Upper lobe of left lung (tissue), 6 donors: ENCODE measurements around the gene SNAP23. TPM values are rescaled to one million over a fixed set of nuclear protein-coding genes. Genes with fewer than 3 reads are reported as not detected.
A peak's percentile ranks its signal among the peaks of the same experiment; 100 is the strongest.
"Not testable (repeated sequence)": the region's sequence is repeated elsewhere in the genome, so short reads cannot be mapped to it uniquely, and the experiment has no call there.

ENCODE experiments used
- ATAC-seq, 2 donors: fragments of 200-7000 bp; cut with Tn5 transposase; one replicate each; pipeline ENCODE4 v1.9.1; 2022; ENCODE audit warnings: mild to moderate bottlenecking in 2 of 2, moderate library complexity in 2 of 2; ENCODE audit not compliant: low FRiP score in 2 of 2
- DNase-seq, 2 donors: peaks; one replicate each; pipeline ENCODE4 v3.0.0-alpha.2; 2019 to 2020
- H3K27ac ChIP-seq, 4 donors: fragments of 200-600 bp; sonication (generic); one replicate each; pipeline ENCODE4 v1.5.1; 2016 to 2019
- H3K27me3 ChIP-seq, 4 donors: fragments of 200-600 bp; sonication (generic); one replicate each; pipeline ENCODE4 v1.5.1; 2017 to 2019
- H3K36me3 ChIP-seq, 4 donors: fragments of 200-600 bp; sonication (generic); one replicate each; pipeline ENCODE4 v1.5.1; 2016 to 2019
- H3K4me1 ChIP-seq, 4 donors: fragments of 200-600 bp; sonication (generic); one replicate each; pipeline ENCODE4 v1.5.1; 2018 to 2019
- H3K4me3 ChIP-seq, 4 donors: fragments of 200-600 bp; sonication (generic); one replicate each; pipeline ENCODE4 v1.5.1; 2017 to 2019; ENCODE audit warnings: mild to moderate bottlenecking in 2 of 4, moderate library complexity in 1 of 4
- H3K9me3 ChIP-seq, 4 donors: fragments of 200-600 bp; sonication (generic); one replicate each; pipeline ENCODE4 v1.5.1; 2018 to 2019
- EP300 ChIP-seq, 4 donors: sonication (generic); formaldehyde crosslinking; IDR thresholded peaks; one replicate each; pipeline ENCODE4 v1.5.1; 2017; ENCODE audit warnings: antibody characterized with exemption in 4 of 4, control low read depth in 2 of 4
- POLR2A ChIP-seq, 4 donors: fragments of 450-650 bp; IDR thresholded peaks; one replicate each; pipeline ENCODE4 v1.5.1; 2016 to 2017; ENCODE audit warnings: antibody characterized with exemption in 4 of 4, mild to moderate bottlenecking in 2 of 4
- POLR2AphosphoS5 ChIP-seq, 2 donors: sonication (generic); formaldehyde crosslinking; IDR thresholded peaks; one replicate each; pipeline ENCODE4 v1.5.1; 2017; ENCODE audit warnings: antibody characterized with exemption in 2 of 2
- WGBS, 2 donors: methylation state at CpG; one replicate each; pipeline ENCODE4 v1.1.5; 2017 to 2018; 5-methylcytosine and 5-hydroxymethylcytosine counted together
- total RNA-seq, 6 donors: library from RNA; depleted of rRNA in 4 of 6; stranded (reverse); fragments of >200 nt in 4 of 6; gene quantifications; one replicate each; pipeline versions ENCODE4 v1.1.0 to v1.2.1, GENCODE V29; 2016 to 2021
- TF ChIP-seq, protein P1 (sequence below), 6 experiments: fragments of 450-650 bp in 4 of 6; fragments of 200-600 bp in 2 of 6; sonication (generic) in 2 of 6; IDR thresholded peaks; one replicate each; pipeline ENCODE4 v1.5.1; 2016 to 2019; ENCODE audit warnings: antibody characterized with exemption in 6 of 6
- donor health status: DM: no; HTN: no; CAD: no; lungs with moderate emphysema.
- donor health status: DM: no; HTN: yes; CAD: no; lungs with severe emphysema.

Gene SNAP23
- total RNA-seq, 6 donors from 2014 or later, result 47.3 to 108 (median 63.7) TPM

DNA sequence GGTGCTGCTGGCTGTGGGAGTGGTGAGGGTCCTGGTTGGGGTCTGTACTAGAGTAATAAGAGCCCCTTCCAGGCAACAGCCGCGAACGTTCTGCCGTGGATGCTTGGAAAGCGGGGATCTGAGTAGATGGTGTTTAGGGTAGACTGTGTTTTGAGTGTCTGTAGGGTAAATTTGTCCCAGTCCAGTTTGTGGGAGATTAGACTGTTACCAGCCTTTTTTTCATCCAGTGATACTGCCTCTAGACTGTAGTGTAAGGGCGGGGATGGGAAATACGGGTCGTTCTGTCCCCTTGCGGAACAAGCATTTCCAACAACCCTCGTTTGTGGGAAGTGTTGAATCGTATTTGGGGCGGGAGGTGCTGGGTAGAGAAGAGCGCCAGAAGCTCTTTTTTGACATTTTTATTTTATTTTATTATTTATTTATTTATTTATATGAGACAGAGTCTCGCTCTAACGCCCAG, 53.6 kb downstream of the SNAP23 start:
- peak in 1 of 2 donors; percentile 23 for DNase-seq
- Histone ChIP-seq H3K36me3 (peaks cover 3 to 16% (median 5%) of the 10 kb centered on the region in 4 donors), H3K4me3 (peak overlapping the region; percentile 69 to 99 (median 92)), H3K27ac (peak overlapping the region; percentile 90 to 98 (median 96)), H3K4me1 (peaks cover 26 to 46% (median 33%) of the 10 kb centered on the region in 4 donors), H3K9me3 (no peaks in the 10 kb centered on the region), H3K27me3 (no peaks in the 10 kb centered on the region)
- TF ChIP-seq POLR2A (IDR thresholded peaks at IDR 0.05), result no peak
- TF ChIP-seq EP300 (IDR thresholded peaks at IDR 0.05), result no peak
- TF ChIP-seq, protein P1, sequence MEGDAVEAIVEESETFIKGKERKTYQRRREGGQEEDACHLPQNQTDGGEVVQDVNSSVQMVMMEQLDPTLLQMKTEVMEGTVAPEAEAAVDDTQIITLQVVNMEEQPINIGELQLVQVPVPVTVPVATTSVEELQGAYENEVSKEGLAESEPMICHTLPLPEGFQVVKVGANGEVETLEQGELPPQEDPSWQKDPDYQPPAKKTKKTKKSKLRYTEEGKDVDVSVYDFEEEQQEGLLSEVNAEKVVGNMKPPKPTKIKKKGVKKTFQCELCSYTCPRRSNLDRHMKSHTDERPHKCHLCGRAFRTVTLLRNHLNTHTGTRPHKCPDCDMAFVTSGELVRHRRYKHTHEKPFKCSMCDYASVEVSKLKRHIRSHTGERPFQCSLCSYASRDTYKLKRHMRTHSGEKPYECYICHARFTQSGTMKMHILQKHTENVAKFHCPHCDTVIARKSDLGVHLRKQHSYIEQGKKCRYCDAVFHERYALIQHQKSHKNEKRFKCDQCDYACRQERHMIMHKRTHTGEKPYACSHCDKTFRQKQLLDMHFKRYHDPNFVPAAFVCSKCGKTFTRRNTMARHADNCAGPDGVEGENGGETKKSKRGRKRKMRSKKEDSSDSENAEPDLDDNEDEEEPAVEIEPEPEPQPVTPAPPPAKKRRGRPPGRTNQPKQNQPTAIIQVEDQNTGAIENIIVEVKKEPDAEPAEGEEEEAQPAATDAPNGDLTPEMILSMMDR (IDR thresholded peaks at IDR 0.05), result no peak
- no peak for TF ChIP-seq POLR2AphosphoS5 (IDR thresholded peaks at IDR 0.05)
- ATAC-seq, result peak; percentile 50 to 70
- 1% methylated on average over 10 to 15 of the region's 15 CpGs for WGBS, 2 donors

DNA sequence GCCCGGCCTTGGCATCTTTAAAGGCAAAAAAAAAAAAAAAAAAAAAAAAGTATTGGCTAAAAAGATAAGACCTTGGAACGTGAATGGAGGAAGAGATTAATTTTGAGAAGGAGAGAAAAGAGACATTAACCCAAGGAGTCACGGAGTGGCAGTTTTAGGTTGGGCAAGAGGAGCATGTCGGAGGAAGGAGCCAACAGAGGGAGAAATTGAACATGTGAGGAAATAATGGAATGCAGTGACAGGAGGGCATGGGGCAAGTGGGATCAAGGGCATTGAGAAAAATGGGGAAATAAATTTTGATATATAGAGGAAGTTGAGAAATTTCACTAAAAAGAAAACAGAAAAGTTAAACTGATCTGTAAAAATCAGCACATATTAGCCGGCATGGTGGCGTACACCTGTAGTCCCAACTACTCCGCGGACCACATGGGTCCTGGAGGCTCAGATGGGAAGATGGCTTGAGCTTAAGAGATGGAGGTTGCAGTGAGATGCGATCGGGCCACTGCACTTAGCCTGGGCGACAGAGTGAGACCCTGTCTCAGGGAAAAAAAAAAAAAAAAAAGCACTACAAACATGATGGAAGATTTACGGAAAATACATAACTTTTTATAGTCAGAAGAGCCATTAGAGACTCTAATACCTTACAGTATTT, 54.4 kb downstream of the SNAP23 start:
- Histone ChIP-seq H3K4me1 (peaks cover 26 to 45% (median 32%) of the 10 kb centered on the region in 4 donors), H3K9me3 (no peaks in the 10 kb centered on the region), H3K27me3 (no peaks in the 10 kb centered on the region), H3K27ac (peak overlapping the region in 3 of 4 donors; percentile 10 to 98 (median 98)), H3K36me3 (peaks cover 0 to 8% (median 0%) of the 10 kb centered on the region in 4 donors), H3K4me3 (peak overlapping the region in 3 of 4 donors; percentile 69 to 99 (median 94))
- no peak for DNase-seq
- no peak for ATAC-seq
- TF ChIP-seq, protein P1 (IDR thresholded peaks at IDR 0.05), result no peak
- no peak for TF ChIP-seq EP300 (IDR thresholded peaks at IDR 0.05)
- TF ChIP-seq POLR2AphosphoS5 (IDR thresholded peaks at IDR 0.05), result no peak
- TF ChIP-seq POLR2A (IDR thresholded peaks at IDR 0.05), result no peak
- 62 to 65% methylated on average over 12 of the region's 12 CpGs for WGBS, 2 donors

DNA sequence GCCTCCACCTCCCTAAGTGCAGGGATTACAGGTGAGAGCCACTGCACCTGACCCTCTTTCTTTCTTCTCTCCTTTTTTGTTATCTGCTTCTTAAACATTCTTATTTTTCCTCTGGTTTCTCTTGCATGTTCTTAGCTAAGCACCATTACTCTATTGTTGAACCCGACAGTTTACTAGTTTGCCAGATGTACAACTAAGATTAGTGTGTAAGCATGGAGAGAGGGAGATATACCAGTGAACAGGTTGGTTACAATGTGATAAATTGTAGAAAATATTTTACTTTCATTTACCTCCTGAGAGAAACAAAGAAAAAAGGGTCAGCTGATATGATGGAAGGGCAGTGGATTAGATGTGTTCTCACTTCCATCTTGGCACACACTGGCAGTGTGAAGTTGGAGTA, 58.1 kb downstream of the SNAP23 start:
- TF ChIP-seq POLR2AphosphoS5 (IDR thresholded peaks at IDR 0.05) (no peak), EP300 (IDR thresholded peaks at IDR 0.05) (no peak), POLR2A (IDR thresholded peaks at IDR 0.05) (no peak)
- TF ChIP-seq, protein P1 (IDR thresholded peaks at IDR 0.05), result no peak
- DNase-seq (no peak), ATAC-seq (no peak)
- Histone ChIP-seq H3K9me3 (no peaks in the 10 kb centered on the region), H3K36me3 (peaks cover 0 to 7% (median 3%) of the 10 kb centered on the region in 4 donors), H3K27me3 (no peaks in the 10 kb centered on the region), H3K4me1 (peaks cover 8 to 14% (median 11%) of the 10 kb centered on the region in 4 donors), H3K27ac (no peak overlapping the region), H3K4me3 (no peak overlapping the region)
- 88 to 97% methylated on average over 1 of the region's 1 CpG for whole genome bisulfite sequencing, 2 donors

DNA sequence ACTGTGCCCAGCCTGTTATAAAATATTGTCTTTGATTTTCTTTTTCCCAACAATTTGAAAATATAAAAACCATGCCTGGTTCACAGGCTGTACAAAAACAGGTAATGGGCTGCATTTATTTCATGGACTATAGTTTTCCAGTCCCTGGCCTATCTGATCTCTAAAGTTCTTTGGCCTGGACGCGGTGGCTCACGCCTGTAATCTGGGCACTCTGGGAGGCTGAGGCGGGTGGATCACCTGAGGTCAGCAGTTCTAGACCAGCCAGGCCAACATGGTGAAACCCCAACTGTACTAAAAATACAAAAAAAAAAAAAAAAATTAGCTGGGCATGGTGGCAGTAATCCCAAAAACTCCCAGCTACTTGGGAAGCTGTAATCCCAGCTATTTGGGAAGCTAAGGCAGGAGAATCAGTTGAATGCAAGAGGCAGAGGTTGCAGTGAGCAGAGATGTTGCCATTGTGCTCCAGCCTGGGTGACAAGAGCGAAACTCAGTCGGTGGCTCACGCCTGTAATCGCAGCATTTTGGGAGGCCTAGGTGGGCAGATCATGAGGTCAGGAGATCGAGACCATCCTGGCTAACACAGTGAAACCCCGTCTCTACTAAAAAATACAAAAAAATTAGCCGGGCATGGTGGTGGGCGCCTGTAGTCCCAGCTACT, 61.2 kb downstream of the SNAP23 start:
- peak in 1 of 2 donors; percentile 31 for ATAC-seq
- not testable (repeated sequence) for H3K9me3 ChIP-seq, H3K4me1 ChIP-seq, DNase-seq, H3K4me3 ChIP-seq, H3K27ac ChIP-seq, H3K27me3 ChIP-seq
- WGBS, 2 donors, result 97 to 98% methylated on average over 10 to 12 of the region's 12 CpGs
- peaks cover 4 to 39% (median 20%) of the 10 kb centered on the region in 4 donors for H3K36me3 ChIP-seq

DNA sequence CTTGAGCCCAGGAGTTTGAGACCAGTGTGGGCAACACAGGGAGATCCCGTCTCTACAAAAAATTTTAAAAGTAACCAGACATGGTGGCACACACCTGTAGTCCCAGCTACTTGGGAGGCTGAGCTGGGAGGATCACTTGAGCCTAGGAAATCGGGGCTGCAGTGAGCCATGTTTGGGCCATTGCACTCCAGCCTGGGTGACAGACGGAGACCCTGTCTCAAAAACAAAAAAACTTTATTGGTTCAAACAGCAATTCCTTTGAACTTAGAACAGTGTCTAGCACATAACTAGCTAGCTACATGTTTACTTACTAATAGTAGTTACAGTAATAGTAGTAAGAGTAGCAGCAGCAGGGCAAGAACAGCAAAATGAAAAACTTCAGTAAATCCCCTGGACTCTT, 63.3 kb downstream of the SNAP23 start:
- TF ChIP-seq POLR2AphosphoS5 (IDR thresholded peaks at IDR 0.05) (no peak), EP300 (IDR thresholded peaks at IDR 0.05) (no peak), POLR2A (IDR thresholded peaks at IDR 0.05) (no peak)
- TF ChIP-seq, protein P1 (IDR thresholded peaks at IDR 0.05), result no peak
- Histone ChIP-seq H3K27ac (no peak overlapping the region), H3K27me3 (no peaks in the 10 kb centered on the region), H3K9me3 (no peaks in the 10 kb centered on the region), H3K4me1 (no peaks in the 10 kb centered on the region), H3K36me3 (peaks cover 15 to 57% (median 27%) of the 10 kb centered on the region in 4 donors), H3K4me3 (no peak overlapping the region)
- DNase-seq (no peak), ATAC-seq (no peak)
- 94 to 98% methylated on average over 3 of the region's 3 CpGs for WGBS, 2 donors
